Neural cell (in vitro differentiated cells): ENCODE measurements around the gene MB21D2.

ENCODE experiments used
- CTCF ChIP-seq: fragments of 450-650 bp; IDR thresholded peaks from 2 replicates; pipeline ENCODE4 v1.5.1; 2014; ENCODE audit warnings: antibody characterized with exemption, mild to moderate bottlenecking, moderate library complexity; ENCODE audit not compliant: poor library complexity, severe bottlenecking
- EZH2 ChIP-seq: fragments of 200-600, 300-800 bp; shearing (Covaris generic), sonication (generic); IDR thresholded peaks from 2 replicates; pipeline ENCODE4 v1.6.1; 2014; ENCODE audit warnings: antibody characterized with exemption, low read length, borderline replicate concordance, mild to moderate bottlenecking; ENCODE audit not compliant: insufficient read depth, poor library complexity, severe bottlenecking
- POLR2AphosphoS5 ChIP-seq: IDR thresholded peaks from 2 replicates; pipeline ENCODE4 v1.6.1; 2012
- RAD21 ChIP-seq: fragments of 450-650 bp; conservative IDR thresholded peaks from 2 replicates; pipeline ENCODE4 v1.6.1; 2014; ENCODE audit warnings: antibody characterized with exemption, mild to moderate bottlenecking, moderate library complexity

DNA sequence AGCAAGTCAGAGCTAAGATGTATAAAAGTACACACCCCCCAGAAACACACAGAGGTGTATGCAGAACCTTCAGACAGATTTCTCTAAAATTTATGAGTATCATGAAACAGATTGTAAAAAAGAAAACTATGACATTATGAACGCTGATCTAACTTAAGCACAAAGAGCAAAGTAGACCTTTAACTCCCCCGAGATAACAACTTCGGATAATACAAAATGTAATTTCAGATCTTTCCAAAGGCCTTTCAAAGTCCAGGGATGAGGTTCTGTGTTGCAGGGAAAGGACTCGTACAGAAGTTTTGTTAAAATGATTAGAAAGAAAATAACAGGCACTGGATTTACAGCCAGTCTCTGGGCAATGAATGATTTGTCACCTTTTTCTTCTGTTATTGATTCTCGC lies 97.5 kb downstream of the MB21D2 start:
- TF ChIP-seq POLR2AphosphoS5: no peak
- no peak for TF ChIP-seq CTCF
- TF ChIP-seq EZH2: no peak
- TF ChIP-seq RAD21: no peak
